Activated naive CD8-positive, alpha-beta T cell treated with anti-CD3 and anti-CD28 coated beads, Interleukin-2, amount 10 ng/mL, durations not matched to agents 7 days and 5 days (primary cell): ENCODE data around the gene MCOLN3. TPM values are rescaled to one million over a fixed set of nuclear protein-coding genes. Genes with fewer than 3 reads are reported as not detected.
A peak's percentile ranks its signal among the peaks of the same experiment; 100 is the strongest.

ENCODE experiments used
- ATAC-seq: fragments of 150-1000 bp; cut with Tn5 transposase; one replicate; pipeline ENCODE4 v1.10.0; 2021; ENCODE audit warnings: low read depth, moderate library complexity
- POLR2A ChIA-PET: fragments of 350-600 bp; sonication (Branson Sonifier 250); formaldehyde crosslinking; loops from one replicate; lab custom pipeline; 2021; ENCODE audit warnings: antibody characterized with exemption; lab: Charles Lee
- DNase-seq: peaks from one replicate; pipeline ENCODE4 v3.0.0; 2021
- H3K27ac Mint-ChIP-seq: one replicate; pipeline ENCODE4 v1.8.0; 2022; ENCODE audit warnings: mild to moderate bottlenecking, mixed read lengths
- H3K27me3 Mint-ChIP-seq: one replicate; pipeline ENCODE4 v1.8.0; 2022; ENCODE audit warnings: mild to moderate bottlenecking, moderate library complexity, mixed read lengths
- H3K36me3 Mint-ChIP-seq: one replicate; pipeline ENCODE4 v1.8.0; 2021; ENCODE audit warnings: mild to moderate bottlenecking, mixed read lengths
- H3K4me1 Mint-ChIP-seq: one replicate; pipeline ENCODE4 v1.8.0; 2021; ENCODE audit warnings: mixed read lengths
- H3K4me3 Mint-ChIP-seq: one replicate; pipeline ENCODE4 v1.8.0; 2022; ENCODE audit warnings: mild to moderate bottlenecking, moderate library complexity, mixed read lengths
- H3K9me3 Mint-ChIP-seq: one replicate; pipeline ENCODE4 v1.8.0; 2021; ENCODE audit warnings: mixed read lengths
- total RNA-seq, 2 experiments: library from RNA; stranded (reverse); gene quantifications; one replicate each; pipeline ENCODE4 v1.2.3, GENCODE V29; 2021

The MCOLN3 gene
- total RNA-seq, 2 experiments from 2014 or later: 2.1 to 2.2 TPM

GRCh38 chr1:85062425-85063026, 14.2 kb upstream of the MCOLN3 start:
- no peaks in the 10 kb centered on the region for H3K36me3 Mint-ChIP-seq
- H3K27ac Mint-ChIP-seq: no peak overlapping the region
- peaks cover 14% of the 10 kb centered on the region for H3K4me1 Mint-ChIP-seq
- no peaks in the 10 kb centered on the region for H3K9me3 Mint-ChIP-seq
- POLR2A ChIA-PET: interaction anchor here (1.0 kb wide), 1 partner anchor 114 kb away, joined by 7 read pairs; no protein-coding TSS in a partner anchor
- H3K4me3 Mint-ChIP-seq: peak overlapping the region; percentile 83
- H3K27me3 Mint-ChIP-seq: peaks cover 6% of the 10 kb centered on the region
- no peak for DNase-seq
- no peak for ATAC-seq

- H3K4me3 Mint-ChIP-seq: peak overlapping the region; percentile 83
- POLR2A ChIA-PET: interaction anchor here (1.0 kb wide), 1 partner anchor 113 kb away, joined by 7 read pairs; no protein-coding TSS in a partner anchor
- H3K9me3 Mint-ChIP-seq: no peaks in the 10 kb centered on the region
- H3K4me1 Mint-ChIP-seq: peaks cover 14% of the 10 kb centered on the region
- peaks cover 2% of the 10 kb centered on the region for H3K27me3 Mint-ChIP-seq
- DNase-seq (peak; percentile 69), ATAC-seq (peak; percentile 99)
- peak overlapping the region; percentile 84 for H3K27ac Mint-ChIP-seq
- no peaks in the 10 kb centered on the region for H3K36me3 Mint-ChIP-seq
These were observed 13.6 kb upstream of the MCOLN3 start for GRCh38 chr1:85061711-85062424.

GRCh38 chr1:85060038-85060437, 11.7 kb upstream of the MCOLN3 start:
- no peaks in the 10 kb centered on the region for H3K9me3 Mint-ChIP-seq
- H3K4me3 Mint-ChIP-seq: no peak overlapping the region
- POLR2A ChIA-PET: no interaction called here
- no peaks in the 10 kb centered on the region for H3K36me3 Mint-ChIP-seq
- ATAC-seq (no peak), DNase-seq (no peak)
- H3K27ac Mint-ChIP-seq: no peak overlapping the region
- peaks cover 4% of the 10 kb centered on the region for H3K27me3 Mint-ChIP-seq
- H3K4me1 Mint-ChIP-seq: peaks cover 14% of the 10 kb centered on the region

GRCh38 chr1:85059563-85059962, 11.3 kb upstream of the MCOLN3 start:
- POLR2A ChIA-PET: no interaction called here
- ATAC-seq: no peak

GRCh38 chr1:85058786-85059185, 10.5 kb upstream of the MCOLN3 start:
- Mint-ChIP-seq H3K4me1 (peaks cover 14% of the 10 kb centered on the region), H3K9me3 (no peaks in the 10 kb centered on the region), H3K27me3 (peaks cover 11% of the 10 kb centered on the region), H3K36me3 (no peaks in the 10 kb centered on the region), H3K27ac (no peak overlapping the region), H3K4me3 (no peak overlapping the region)
- DNase-seq (no peak), ATAC-seq (no peak)
- POLR2A ChIA-PET: no interaction called here

More at GRCh38 chr1:85059563-85059962, 11.3 kb upstream of the MCOLN3 start:
- Mint-ChIP-seq H3K36me3 (no peaks in the 10 kb centered on the region), H3K27ac (no peak overlapping the region), H3K4me3 (no peak overlapping the region), H3K9me3 (no peaks in the 10 kb centered on the region), H3K27me3 (peaks cover 6% of the 10 kb centered on the region), H3K4me1 (peaks cover 14% of the 10 kb centered on the region)
- DNase-seq: no peak

GRCh38 chr1:85058311-85058710, 10.0 kb upstream of the MCOLN3 start:
- H3K9me3 Mint-ChIP-seq: no peaks in the 10 kb centered on the region
- no peak overlapping the region for H3K27ac Mint-ChIP-seq
- H3K27me3 Mint-ChIP-seq: peaks cover 11% of the 10 kb centered on the region
- DNase-seq (no peak), ATAC-seq (no peak)
- no peaks in the 10 kb centered on the region for H3K36me3 Mint-ChIP-seq
- H3K4me1 Mint-ChIP-seq: peaks cover 14% of the 10 kb centered on the region
- H3K4me3 Mint-ChIP-seq: no peak overlapping the region
- POLR2A ChIA-PET: no interaction called here

GRCh38 chr1:85054664-85055063, 6.4 kb upstream of the MCOLN3 start:
- Mint-ChIP-seq H3K9me3 (no peaks in the 10 kb centered on the region), H3K4me3 (no peak overlapping the region), H3K4me1 (peaks cover 15% of the 10 kb centered on the region), H3K36me3 (no peaks in the 10 kb centered on the region), H3K27me3 (peaks cover 11% of the 10 kb centered on the region), H3K27ac (no peak overlapping the region)
- DNase-seq: no peak
- POLR2A ChIA-PET: interaction anchor here (0.6 kb wide), 1 partner anchor 102 kb away, joined by 7 read pairs; no protein-coding TSS in a partner anchor
- no peak for ATAC-seq

- DNase-seq (no peak), ATAC-seq (no peak)
- Mint-ChIP-seq H3K4me3 (peak overlapping the region; percentile 46), H3K4me1 (peaks cover 27% of the 10 kb centered on the region), H3K27ac (no peak overlapping the region), H3K36me3 (no peaks in the 10 kb centered on the region), H3K9me3 (no peaks in the 10 kb centered on the region), H3K27me3 (peaks cover 47% of the 10 kb centered on the region)
- POLR2A ChIA-PET: interaction anchor here (1.0 kb wide), 1 partner anchor 209 kb away, joined by 3 read pairs; no protein-coding TSS in a partner anchor
These were observed 1.5 kb upstream of the MCOLN3 start for GRCh38 chr1:85049735-85050166.

GRCh38 chr1:85047472-85048295, 616 bp downstream of the MCOLN3 start:
- POLR2A ChIA-PET: interaction anchor here (1.0 kb wide), 2 partner anchors 102 to 212 kb away, joined by 3 read pairs; partner anchors contain the start of gene C1orf52
- Mint-ChIP-seq H3K9me3 (no peaks in the 10 kb centered on the region), H3K4me3 (peak overlapping the region; percentile 66), H3K36me3 (no peaks in the 10 kb centered on the region), H3K4me1 (peaks cover 27% of the 10 kb centered on the region), H3K27ac (no peak overlapping the region), H3K27me3 (peaks cover 52% of the 10 kb centered on the region)
- DNase-seq: no peak
- peak; percentile 46 for ATAC-seq

- no peak overlapping the region for H3K27ac Mint-ChIP-seq
- DNase-seq (no peak), ATAC-seq (no peak)
- H3K9me3 Mint-ChIP-seq: no peaks in the 10 kb centered on the region
- peaks cover 55% of the 10 kb centered on the region for H3K27me3 Mint-ChIP-seq
- peak overlapping the region; percentile 66 for H3K4me3 Mint-ChIP-seq
- POLR2A ChIA-PET: interaction anchor here (1.0 kb wide), 2 partner anchors 102 to 212 kb away, joined by 3 read pairs; partner anchors contain the start of gene C1orf52
- H3K4me1 Mint-ChIP-seq: peaks cover 27% of the 10 kb centered on the region
- H3K36me3 Mint-ChIP-seq: no peaks in the 10 kb centered on the region
These were observed 1.2 kb downstream of the MCOLN3 start for GRCh38 chr1:85047144-85047471.

- no peak for ATAC-seq
- peaks cover 53% of the 10 kb centered on the region for H3K27me3 Mint-ChIP-seq
- no peaks in the 10 kb centered on the region for H3K36me3 Mint-ChIP-seq
- no peak for DNase-seq
- POLR2A ChIA-PET: no interaction called here
- no peak overlapping the region for H3K4me3 Mint-ChIP-seq
- H3K9me3 Mint-ChIP-seq: no peaks in the 10 kb centered on the region
- peaks cover 4% of the 10 kb centered on the region for H3K4me1 Mint-ChIP-seq
- H3K27ac Mint-ChIP-seq: no peak overlapping the region
These were observed 5.9 kb downstream of the MCOLN3 start for GRCh38 chr1:85042413-85042812.

GRCh38 chr1:85041793-85042192, 6.5 kb downstream of the MCOLN3 start:
- POLR2A ChIA-PET: no interaction called here
- Mint-ChIP-seq H3K27me3 (peaks cover 47% of the 10 kb centered on the region), H3K9me3 (no peaks in the 10 kb centered on the region), H3K27ac (no peak overlapping the region), H3K4me3 (no peak overlapping the region), H3K4me1 (no peaks in the 10 kb centered on the region), H3K36me3 (no peaks in the 10 kb centered on the region)
- ATAC-seq: no peak
- no peak for DNase-seq

GRCh38 chr1:85033221-85033620, 15.1 kb downstream of the MCOLN3 start:
- Mint-ChIP-seq H3K36me3 (no peaks in the 10 kb centered on the region), H3K27me3 (peaks cover 10% of the 10 kb centered on the region), H3K4me3 (no peak overlapping the region), H3K27ac (no peak overlapping the region), H3K9me3 (no peaks in the 10 kb centered on the region), H3K4me1 (no peaks in the 10 kb centered on the region)
- ATAC-seq (no peak), DNase-seq (no peak)
- POLR2A ChIA-PET: interaction anchor here (0.8 kb wide), 1 partner anchor 212 kb away, joined by 3 read pairs; no protein-coding TSS in a partner anchor
